Thoracic aorta (tissue), 2 donors: ENCODE measurements around the gene SCNN1B. TPM values are rescaled to one million over a fixed set of nuclear protein-coding genes. Genes with fewer than 3 reads are reported as not detected.

Source experiments
- ATAC-seq: fragments of 150-250 bp; one replicate; pipeline ENCODE4 v1.8.0; 2017; ENCODE audit warnings: low read depth; ENCODE audit not compliant: insufficient number of reproducible peaks, low FRiP score
- DNase-seq: peaks from one replicate; pipeline ENCODE4 v3.0.0-alpha.2; 2020; ENCODE audit warnings: low spot score
- H3K27ac ChIP-seq, 2 donors: fragments of 200-600 bp; sonication (generic); 1 replicate in 1 of 2; 2 replicates in 1 of 2; pipeline ENCODE4 v1.5.1; 2016; ENCODE audit warnings: mild to moderate bottlenecking in 2 of 2, moderate library complexity in 2 of 2
- H3K27me3 ChIP-seq: fragments of 200-600 bp; sonication (generic); replicated peaks from 2 replicates; pipeline ENCODE4 v1.6.0; 2016; ENCODE audit warnings: mild to moderate bottlenecking; ENCODE audit not compliant: insufficient read depth
- H3K36me3 ChIP-seq: fragments of 200-600 bp; sonication (generic); one replicate; pipeline ENCODE4 v1.5.1; 2016
- H3K4me1 ChIP-seq, 2 donors: fragments of 200-600 bp; sonication (generic); 1 replicate in 1 of 2; 2 replicates in 1 of 2; pipeline versions ENCODE4 v1.5.1 to v1.6.0; 2016; ENCODE audit warnings: low read depth in 2 of 2, mild to moderate bottlenecking in 1 of 2; ENCODE audit not compliant: control insufficient read depth in 1 of 2
- H3K4me3 ChIP-seq: fragments of 200-600 bp; sonication (generic); 2 replicates; pipeline ENCODE4 v1.5.1; 2016; ENCODE audit warnings: mild to moderate bottlenecking
- H3K9me3 ChIP-seq: fragments of 200-600 bp; sonication (generic); 2 replicates; pipeline ENCODE4 v1.5.1; 2016
- CTCF ChIP-seq: fragments of 200-600 bp; sonication (generic); IDR thresholded peaks from one replicate; pipeline ENCODE4 v1.5.1; 2019; ENCODE audit warnings: antibody characterized with exemption
- total RNA-seq, 2 donors: library from RNA; depleted of rRNA; stranded (reverse); fragments of >200 nt; gene quantifications; one replicate each; pipeline versions ENCODE4 v1.1.0 to v1.2.3, GENCODE V29; 2016

Gene SCNN1B
- total RNA-seq, 2 donors from 2014 or later = 1.1 TPM; not detected in 1

GRCh38 chr16:23319861-23320615 is 17.9 kb downstream of the SCNN1B start:
- Histone ChIP-seq H3K9me3 (no peaks in the 10 kb centered on the region), H3K4me3 (no peak overlapping the region), H3K27ac (no peak overlapping the region), H3K36me3 (no peaks in the 10 kb centered on the region), H3K4me1 (no peaks in the 10 kb centered on the region), H3K27me3 (no peaks in the 10 kb centered on the region)
- no peak for TF ChIP-seq CTCF
- DNase-seq (no peak), ATAC-seq (no peak)

GRCh38 chr16:23320693-23321092 is 18.6 kb downstream of the SCNN1B start:
- Histone ChIP-seq H3K27ac (no peak overlapping the region), H3K27me3 (no peaks in the 10 kb centered on the region), H3K9me3 (no peaks in the 10 kb centered on the region), H3K36me3 (no peaks in the 10 kb centered on the region), H3K4me3 (no peak overlapping the region), H3K4me1 (no peaks in the 10 kb centered on the region)
- DNase-seq (no peak), ATAC-seq (no peak)
- no peak for TF ChIP-seq CTCF

DNA sequence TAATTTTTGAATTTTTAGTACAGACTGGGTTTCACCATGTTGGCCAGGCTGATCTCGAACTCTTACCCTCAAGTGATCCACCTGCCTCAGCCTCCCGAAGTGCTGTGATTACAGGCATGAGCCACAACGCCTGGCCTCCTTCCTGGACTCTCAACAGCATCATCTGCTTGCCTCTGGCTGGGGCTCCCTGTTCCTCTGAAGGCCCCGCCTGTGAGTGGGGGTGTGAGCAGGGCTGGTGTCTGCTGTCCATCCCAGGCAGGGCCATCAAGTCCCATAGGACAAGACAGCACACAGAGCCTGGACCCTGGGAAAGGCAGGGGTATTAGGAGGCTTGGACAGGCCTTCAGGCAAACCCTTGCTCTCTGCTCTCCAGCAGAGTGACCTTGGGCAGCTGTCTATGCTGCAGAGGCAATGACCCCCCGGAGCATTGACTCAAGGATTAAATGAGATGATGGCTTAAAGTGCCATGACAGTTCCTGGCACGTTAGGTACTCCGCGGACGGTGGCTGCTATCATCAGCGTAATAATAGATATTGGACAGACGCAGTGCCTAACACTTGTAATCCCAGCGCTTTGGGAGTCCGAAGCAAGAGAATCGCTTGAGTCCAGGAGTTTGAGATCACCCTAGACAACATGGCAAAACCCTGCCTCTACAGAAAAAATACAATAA is 19.2 kb downstream of the SCNN1B start:
- no peak for ATAC-seq
- H3K27ac ChIP-seq = no peak overlapping the region
- H3K36me3 ChIP-seq = no peaks in the 10 kb centered on the region
- no peaks in the 10 kb centered on the region for H3K9me3 ChIP-seq
- H3K4me1 ChIP-seq = no peaks in the 10 kb centered on the region
- DNase-seq = no peak
- no peak for TF ChIP-seq CTCF
- H3K4me3 ChIP-seq = no peak overlapping the region
- H3K27me3 ChIP-seq = no peaks in the 10 kb centered on the region

DNA sequence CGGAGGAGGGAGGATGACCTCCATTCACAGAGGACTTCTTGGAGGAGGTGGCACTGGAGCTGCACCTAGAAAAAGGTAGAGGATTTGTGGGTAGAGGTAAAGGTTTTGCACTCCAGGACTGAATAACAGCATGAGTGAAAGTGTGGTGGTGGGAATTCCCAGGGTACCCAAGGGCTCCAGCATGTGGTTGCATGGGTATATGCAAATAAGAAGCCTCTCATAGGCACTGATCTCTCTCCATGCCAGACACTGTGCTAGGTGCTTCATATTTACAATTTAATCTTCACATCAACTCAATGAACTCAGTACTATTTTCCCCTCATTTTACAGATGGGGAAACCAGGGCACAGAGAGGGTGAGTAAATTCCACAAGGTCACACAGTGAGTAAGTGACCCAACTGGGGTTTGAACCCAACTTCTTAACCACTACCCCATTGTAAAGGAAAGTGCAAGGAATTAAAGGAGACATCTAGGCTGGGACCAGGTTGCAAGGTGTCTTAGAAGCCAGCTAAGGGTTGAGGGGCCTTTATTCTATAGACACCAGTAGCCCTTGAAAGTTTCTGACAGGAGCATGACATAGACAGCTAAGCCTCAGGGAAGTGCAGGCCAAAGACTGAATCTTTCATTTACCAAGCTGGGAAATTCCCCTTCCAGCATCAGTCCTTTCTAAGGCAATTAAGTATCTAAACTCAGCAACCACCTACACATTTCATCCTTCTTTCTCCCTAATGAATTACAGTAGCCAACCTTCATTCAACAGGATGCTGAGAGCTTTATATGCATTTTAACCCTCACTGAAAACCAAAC is 21.3 kb downstream of the SCNN1B start:
- H3K4me3 ChIP-seq = no peak overlapping the region
- no peaks in the 10 kb centered on the region for H3K27me3 ChIP-seq
- no peaks in the 10 kb centered on the region for H3K9me3 ChIP-seq
- ATAC-seq (no peak), DNase-seq (no peak)
- no peak for TF ChIP-seq CTCF
- no peaks in the 10 kb centered on the region for H3K4me1 ChIP-seq
- H3K36me3 ChIP-seq = no peaks in the 10 kb centered on the region
- H3K27ac ChIP-seq = no peak overlapping the region

GRCh38 chr16:23324727-23325126 is 22.6 kb downstream of the SCNN1B start:
- H3K27me3 ChIP-seq = no peaks in the 10 kb centered on the region
- ATAC-seq = no peak
- no peaks in the 10 kb centered on the region for H3K4me1 ChIP-seq
- no peaks in the 10 kb centered on the region for H3K36me3 ChIP-seq
- TF ChIP-seq CTCF = no peak
- DNase-seq = no peak
- no peak overlapping the region for H3K27ac ChIP-seq
- no peak overlapping the region for H3K4me3 ChIP-seq
- no peaks in the 10 kb centered on the region for H3K9me3 ChIP-seq
